HG03469 (cell line): ENCODE results near the gene EMD.

Experiments used
- ATAC-seq: cut with Tn5 transposase; IDR thresholded peaks from one replicate; pipeline ENCODE4 v1.9.1; 2021; ENCODE audit warnings: mild to moderate bottlenecking, moderate library complexity, moderate number of reproducible peaks; ENCODE audit not compliant: unreplicated experiment

EMD gene

GRCh38 chrX:154355094-154355775 is 23.9 kb upstream of the EMD start:
- no peak for ATAC-seq

- ATAC-seq: no peak
These were observed 23.3 kb upstream of the EMD start for GRCh38 chrX:154355776-154356140.

- no peak for ATAC-seq
These were observed 22.5 kb upstream of the EMD start for GRCh38 chrX:154356596-154356995.

GRCh38 chrX:154357205-154357604 is 21.9 kb upstream of the EMD start:
- ATAC-seq: no peak

GRCh38 chrX:154358011-154358410 is 21.1 kb upstream of the EMD start:
- no peak for ATAC-seq

- no peak for ATAC-seq
These were observed 20.3 kb upstream of the EMD start for GRCh38 chrX:154358829-154359228.

GRCh38 chrX:154359362-154360154 is 19.5 kb upstream of the EMD start:
- ATAC-seq: no peak

- no peak for ATAC-seq
These were observed 18.9 kb upstream of the EMD start for GRCh38 chrX:154360155-154360713.

GRCh38 chrX:154362085-154362742 is 16.9 kb upstream of the EMD start:
- no peak for ATAC-seq

GRCh38 chrX:154363706-154364439 is 15.2 kb upstream of the EMD start:
- no peak for ATAC-seq

GRCh38 chrX:154365052-154365600 is 14.0 kb upstream of the EMD start:
- no peak for ATAC-seq

- no peak for ATAC-seq
These were observed 13.0 kb upstream of the EMD start for GRCh38 chrX:154365997-154366665.

GRCh38 chrX:154366666-154367055 is 12.4 kb upstream of the EMD start:
- no peak for ATAC-seq

GRCh38 chrX:154367474-154368308 is 11.4 kb upstream of the EMD start:
- no peak for ATAC-seq

GRCh38 chrX:154368630-154369448 is 10.3 kb upstream of the EMD start:
- no peak for ATAC-seq

- ATAC-seq: no peak
These were observed 9.4 kb upstream of the EMD start for GRCh38 chrX:154369449-154370299.

GRCh38 chrX:154370300-154371016 is 8.6 kb upstream of the EMD start:
- no peak for ATAC-seq
